HG03571 (cell line): ENCODE results near the gene PKNOX2.

ENCODE experiments used
- ATAC-seq: cut with Tn5 transposase; IDR thresholded peaks from one replicate; pipeline ENCODE4 v1.9.1; 2021; ENCODE audit not compliant: unreplicated experiment

The PKNOX2 gene

DNA sequence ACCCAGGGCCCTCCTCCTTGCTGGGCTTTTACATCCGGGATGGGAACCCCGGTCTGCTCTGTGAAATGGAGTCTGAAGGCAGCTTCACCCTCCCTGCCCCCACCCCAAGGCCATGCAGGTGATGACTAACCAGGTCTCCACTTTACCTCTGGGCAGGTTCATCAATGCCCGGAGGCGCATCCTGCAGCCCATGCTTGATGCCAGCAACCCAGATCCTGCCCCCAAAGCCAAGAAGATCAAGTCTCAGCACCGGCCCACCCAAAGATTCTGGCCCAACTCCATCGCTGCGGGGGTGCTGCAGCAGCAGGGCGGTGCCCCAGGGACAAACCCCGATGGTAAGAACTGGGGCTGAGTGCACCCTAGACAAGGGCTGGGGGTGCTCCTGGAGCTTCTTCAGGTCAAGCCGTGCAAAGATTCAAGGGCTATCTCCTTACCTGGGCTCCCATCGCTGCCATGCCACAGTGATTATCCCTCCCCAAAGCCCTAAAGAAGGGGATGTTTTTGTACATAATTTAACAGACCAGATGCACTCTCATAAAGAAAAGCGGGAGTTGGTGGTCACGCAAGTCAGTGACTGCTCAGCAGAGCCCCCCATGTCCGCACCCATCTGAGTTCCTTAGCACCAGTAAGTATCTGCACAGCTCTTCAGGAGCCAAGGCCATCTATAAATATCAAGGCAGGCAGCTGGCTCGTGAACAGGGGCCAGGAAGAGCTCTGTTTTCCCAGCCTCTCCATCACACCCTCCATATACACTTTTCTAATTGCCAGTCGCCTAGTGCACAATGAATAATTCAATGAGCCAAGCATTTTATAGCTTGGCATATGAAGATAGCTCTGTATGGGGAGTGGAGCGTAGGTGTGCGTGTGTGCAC lies 265.5 kb downstream of the PKNOX2 start:
- no peak for ATAC-seq

DNA sequence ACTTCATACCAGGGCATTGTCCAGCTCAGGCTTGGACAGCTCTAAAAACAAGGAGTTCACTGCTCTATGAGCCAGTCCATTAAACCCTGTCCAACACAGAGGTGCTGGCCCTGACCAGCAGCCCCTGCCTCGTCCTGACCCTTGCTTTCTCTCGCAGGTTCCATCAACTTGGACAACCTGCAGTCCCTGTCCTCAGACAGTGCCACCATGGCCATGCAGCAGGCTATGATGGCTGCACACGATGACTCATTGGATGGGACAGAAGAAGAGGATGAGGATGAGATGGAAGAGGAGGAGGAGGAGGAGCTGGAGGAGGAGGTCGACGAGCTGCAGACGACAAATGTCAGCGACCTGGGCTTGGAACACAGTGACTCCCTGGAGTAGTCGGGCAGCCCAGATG lies 266.5 kb downstream of the PKNOX2 start:
- no peak for ATAC-seq

DNA sequence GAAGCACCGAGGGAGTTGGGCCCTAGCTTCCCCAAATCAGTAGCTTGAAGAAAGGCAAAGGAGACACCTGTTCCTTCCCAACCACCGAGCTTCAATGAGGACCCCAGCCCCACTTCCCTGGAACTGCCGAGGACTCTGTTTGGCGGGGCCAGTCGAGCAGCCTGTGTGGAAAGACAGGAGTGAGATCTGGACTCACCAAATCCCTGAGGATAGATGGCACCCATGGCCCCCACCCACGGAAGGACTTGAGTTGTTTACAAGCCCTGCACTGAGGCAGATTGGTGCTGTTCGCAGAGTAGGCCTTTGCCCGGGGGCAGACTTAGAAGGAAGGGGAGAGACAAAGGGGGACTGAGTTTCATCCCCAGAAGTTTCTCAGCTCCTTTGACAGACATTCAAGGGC lies 266.9 kb downstream of the PKNOX2 start:
- ATAC-seq: no peak

DNA sequence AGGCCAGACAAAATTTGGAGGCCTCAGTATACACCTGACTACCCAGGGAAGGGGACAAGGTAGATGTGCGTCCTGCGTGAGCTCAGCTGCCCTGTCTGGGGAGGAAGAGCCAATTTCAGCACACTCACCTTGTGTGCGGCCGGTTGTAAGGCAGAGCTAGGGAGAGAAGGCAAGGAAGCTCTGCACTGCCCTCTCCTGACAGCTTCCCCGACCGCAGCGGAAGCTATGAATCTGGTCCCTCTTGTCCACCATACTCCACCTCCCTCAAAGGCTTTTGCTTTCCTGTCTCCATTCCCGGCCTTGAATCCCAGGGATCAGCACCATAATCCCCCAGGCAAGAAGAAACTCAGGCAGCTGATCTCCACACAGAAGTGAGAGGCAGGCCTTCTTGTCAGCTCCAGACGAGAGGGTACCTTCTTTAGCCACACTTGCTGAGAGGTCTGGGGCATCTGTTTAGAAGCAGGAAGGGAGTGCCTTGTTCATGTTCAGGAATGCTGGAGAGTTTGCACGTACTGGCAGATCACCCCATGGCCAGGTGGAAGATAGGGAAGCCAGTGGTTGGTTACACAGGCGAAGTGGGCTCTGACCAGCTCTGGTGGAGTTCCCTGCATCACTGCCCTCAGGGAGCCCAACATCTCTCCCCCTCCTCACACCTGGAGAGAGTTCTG lies 269.0 kb downstream of the PKNOX2 start:
- no peak for ATAC-seq

DNA sequence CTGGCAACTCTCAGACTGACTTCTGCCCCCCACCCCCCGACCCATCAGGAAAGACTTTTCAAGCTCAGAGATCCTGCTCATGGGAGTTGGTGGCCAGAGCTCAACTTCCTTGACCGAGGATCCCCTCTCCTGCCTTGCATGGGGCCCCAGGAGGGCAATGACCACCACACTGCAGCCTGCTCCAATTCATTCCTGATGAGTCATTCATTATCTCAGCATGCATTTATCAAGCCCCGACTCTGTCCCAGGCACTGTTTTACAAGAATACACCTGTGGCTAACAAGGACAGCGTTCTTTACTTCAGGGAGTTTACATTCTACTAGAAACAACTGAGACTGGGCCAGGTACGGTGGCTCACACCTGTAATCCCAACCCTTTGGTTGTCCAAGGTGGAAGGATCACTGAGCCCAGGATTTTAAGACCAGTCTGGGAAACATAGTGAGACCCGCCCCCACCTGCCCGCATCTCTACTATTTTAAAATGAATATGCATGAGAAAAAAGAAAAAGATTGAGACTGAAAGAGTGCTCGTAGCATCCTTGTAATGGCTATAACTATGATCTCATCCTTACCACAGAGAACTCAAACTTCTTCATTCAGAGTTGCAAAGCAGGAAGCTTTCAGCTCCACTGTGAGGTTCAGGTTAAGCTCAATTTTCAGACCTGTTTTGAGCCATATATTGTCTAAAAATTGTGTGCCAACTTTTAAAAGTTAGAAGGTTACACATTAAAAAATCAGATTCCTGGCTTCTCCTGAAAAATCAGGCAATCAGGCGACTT lies 271.1 kb downstream of the PKNOX2 start:
- ATAC-seq: no peak

DNA sequence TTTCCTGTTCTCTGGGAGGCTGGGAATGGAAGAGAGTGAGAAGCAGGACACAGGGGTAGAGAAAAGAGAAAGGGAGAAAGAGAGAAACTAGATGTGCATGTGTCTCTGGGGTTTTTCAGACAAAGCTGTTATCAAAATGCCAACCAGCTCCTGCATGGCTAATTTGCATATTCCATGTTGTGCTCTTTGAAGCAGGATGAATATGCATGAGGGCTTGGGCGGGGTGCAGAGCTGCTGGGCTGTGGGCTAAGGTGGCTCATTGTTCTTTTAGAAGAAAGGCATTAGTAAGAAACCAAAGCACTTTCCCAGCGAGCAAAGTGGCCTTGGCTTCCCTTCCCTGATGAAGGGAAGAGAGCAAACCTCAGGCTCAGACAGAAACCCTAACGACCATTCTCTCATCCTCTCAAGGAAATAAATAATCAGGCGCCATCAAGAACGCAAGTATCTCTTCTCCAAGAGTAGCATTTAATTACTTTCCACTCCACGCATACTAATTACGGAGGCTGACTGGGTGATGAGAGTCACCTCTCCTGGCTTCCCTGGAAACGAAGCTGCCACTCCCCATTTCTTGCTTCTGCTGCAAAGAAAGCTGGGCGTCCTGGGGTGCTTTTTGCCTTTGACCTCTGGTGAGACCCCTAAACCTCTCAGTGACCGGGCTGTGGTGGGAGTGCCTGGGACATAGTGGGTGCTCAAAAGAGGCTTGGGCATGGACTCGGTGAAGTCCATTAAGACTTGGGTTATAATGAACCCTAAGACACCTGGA lies 277.3 kb downstream of the PKNOX2 start:
- ATAC-seq: no peak

DNA sequence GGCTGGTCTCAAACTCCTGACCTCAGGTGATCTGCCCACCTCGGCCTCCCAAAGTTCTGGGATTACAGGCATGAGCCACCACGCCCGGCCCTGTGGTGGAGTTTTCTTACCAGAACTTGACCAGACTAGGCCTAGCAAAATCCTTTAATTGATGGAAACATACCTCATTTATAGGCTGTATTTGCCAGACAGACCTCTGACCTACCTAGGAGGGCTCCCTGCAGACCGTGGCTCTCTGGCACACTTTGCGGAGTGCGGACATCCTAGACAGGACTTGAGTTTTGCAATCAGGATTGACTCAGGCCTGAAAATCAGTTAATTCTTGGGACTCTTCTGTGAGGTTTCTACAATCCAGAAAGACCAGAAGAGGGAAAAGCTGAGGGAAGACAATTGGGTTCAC lies 278.4 kb downstream of the PKNOX2 start:
- no peak for ATAC-seq

DNA sequence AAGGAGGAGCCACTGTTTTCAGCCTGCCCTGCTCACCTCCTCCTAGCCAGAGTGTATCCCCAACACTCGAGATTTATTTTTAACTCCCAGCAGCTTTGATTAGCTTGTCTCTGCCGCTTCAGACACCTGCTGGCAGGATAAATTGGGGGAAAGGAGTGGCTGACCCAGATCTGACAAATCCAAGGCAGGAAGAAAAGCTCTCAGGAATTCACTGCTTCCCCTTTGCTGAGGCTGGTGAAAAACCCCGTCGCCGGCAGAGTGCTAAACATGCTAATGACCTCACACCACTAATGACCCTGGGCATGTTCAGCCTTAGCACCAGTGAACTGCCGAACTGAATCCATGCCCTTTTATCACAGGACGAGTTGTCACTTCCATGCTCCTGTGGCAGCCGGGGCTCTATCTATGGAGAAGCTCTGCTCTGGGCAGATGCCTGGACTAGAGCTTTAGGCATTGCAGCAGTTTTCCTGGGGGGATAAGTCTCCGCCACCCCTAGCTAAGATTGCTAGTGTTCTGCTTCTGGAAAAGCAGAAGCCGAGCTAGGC lies 279.3 kb downstream of the PKNOX2 start:
- no peak for ATAC-seq

DNA sequence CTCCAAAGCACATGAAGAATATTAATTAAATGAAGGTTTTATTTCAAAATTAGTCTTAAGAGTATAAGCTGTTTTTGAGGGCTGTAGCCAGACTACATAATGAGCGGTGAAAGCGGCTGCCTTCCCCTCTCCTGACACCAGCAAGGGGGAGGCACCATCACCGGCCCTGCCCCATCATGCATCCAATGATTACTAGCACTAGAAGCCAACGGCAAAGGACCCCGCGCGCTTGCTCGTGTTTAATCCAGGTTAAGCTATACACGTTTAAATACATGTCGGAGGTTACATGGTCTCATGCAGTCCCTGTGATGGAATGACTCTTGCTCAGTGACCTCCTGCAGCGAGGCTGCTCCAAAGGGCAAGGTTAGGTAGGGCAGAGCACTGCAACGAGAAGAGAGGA lies 281.2 kb downstream of the PKNOX2 start:
- no peak for ATAC-seq

DNA sequence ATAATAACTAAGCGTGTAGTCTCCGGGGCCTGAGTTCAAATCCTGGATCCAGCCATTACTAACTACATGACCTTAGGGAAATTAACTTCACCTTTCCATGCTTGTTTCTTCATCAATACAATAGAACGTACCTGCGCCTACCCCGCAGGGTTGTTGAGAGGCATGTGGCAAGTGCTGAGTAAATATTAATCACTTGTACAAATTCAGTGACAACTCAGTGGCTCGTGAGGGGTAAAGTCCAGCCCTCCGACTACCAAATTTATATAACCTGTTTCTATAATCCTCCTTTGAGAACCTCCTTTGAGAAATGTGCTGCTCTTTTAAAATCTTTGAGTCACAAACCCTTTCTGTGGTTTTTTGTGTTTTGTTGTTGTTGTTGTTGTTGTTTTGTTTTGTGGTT lies 281.7 kb downstream of the PKNOX2 start:
- ATAC-seq: no peak

DNA sequence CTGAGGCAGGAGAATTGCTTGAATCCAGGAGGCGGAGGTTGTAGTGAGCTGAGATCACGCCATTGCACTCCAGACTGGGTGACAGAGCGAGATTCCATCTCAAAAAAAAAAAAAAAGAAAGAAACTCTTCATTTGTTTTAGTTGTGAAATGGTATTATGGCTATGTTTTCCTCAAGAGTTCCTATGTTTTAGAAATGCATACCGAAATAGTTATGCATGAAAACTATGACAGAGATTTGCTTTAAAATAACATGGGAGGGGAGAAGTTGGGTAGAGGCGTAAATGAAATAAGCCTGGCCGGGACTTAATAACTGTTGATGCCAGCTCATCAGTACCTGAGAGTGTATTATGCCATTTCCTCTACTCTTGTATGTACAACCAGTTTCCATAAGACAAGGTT lies 283.2 kb downstream of the PKNOX2 start:
- ATAC-seq: no peak

DNA sequence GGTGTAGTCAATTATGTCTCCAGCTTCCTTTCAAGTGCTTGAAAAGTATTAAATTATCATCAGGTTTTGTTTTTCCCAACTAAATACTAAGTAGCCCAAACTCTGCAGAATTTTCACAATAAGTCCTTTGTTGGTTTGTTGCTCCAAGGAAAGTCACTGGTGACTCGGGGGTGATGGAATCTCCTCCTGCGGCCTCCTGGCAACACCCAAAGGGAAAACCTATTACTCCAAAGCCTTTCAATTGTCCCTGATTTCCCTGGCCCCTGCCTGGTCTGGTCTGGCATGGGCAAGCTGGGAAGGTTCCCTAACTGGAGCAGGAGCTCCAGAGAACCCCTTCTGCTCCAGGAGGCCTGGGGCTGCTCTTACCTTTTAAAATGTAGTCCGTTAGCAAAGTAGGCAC lies 283.6 kb downstream of the PKNOX2 start:
- no peak for ATAC-seq

DNA sequence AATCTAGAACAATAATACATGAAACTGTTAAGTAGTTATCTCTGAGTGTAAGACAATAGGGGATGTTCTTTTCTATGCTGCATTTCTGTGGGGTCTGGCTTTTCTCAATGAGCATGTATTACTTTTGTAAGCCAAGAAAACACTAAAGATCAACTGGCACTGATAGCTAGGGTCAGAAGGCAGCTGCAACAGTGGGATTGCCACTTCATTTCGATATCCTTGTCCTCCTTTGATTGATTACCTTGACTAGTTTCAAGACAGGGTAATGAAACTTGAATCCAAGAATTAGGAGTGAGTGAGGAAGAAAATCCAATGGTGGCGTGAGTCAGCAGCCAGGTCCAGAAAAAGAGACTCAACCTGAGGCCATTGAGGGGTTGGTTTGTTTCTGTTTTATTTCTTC lies 285.0 kb downstream of the PKNOX2 start:
- no peak for ATAC-seq

DNA sequence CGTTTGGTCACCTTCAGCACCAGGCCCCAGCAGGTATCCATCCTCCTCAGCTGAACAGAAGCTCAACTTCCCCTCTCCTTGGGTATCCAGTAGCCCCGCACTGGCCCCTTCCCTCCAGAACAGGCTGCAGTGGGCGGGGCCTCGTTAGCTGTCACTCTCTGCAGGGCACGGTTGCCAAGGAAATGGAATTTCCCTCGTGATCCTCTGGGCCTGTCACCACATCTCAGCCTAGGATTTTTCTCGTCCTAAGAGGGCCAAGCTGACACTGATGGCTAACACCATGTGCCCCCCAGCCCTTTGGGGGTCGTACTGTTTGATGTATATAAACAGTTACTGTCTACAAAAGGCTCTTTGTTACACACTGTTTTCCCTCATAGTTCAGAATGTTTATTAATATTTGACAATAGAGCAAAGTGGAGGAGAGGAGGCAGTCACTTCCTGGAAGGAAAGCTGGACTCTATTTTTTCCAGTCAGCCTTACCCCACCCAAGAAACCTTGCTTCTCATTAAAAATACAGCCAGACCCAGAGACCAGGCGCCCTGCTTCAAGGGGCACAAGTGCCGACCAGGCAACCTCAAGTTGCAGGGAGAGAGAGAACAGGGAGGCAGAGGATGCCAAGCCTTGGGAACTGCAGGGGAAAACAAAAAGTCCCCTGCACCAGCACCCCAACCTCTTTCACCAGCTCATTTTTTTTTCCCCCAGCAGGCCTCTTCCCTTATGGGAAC lies 287.0 kb downstream of the PKNOX2 start:
- no peak for ATAC-seq

DNA sequence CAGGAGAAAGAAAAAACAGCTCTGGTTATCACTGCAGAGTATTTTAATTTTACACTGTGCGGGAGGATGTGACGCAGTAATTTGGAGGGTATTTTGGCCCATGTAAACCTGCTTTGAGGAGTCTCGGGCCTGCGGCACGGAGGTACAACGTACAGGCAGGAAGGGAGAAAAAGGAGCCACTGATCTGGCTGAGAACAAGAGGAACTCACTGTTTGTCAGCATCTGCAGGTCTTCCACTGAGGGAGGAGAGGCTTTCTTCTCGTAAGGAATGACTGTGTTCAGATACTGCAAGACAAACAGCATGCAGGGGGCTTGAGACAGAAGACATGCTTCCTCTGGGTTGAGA lies 287.5 kb downstream of the PKNOX2 start:
- no peak for ATAC-seq

DNA sequence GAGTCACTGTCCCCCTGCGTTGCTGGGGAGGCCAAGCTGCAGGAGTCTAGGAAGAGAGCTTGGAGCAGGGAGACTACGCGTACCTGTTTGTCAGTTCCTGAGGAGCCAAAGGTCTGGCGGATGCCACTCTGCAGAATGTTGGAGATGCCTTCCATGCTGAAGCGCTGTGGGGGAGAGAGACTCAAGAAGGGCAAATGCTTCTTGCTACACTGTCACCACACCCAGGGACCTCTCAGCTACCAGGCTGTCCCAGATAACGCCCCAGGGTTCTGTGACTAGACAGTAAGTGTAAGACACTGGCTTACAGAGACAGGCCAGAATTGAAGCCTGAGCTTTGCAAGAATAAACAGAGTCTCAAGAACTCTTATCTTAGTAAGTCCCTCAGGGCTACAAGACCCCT lies 289.5 kb downstream of the PKNOX2 start:
- no peak for ATAC-seq

DNA sequence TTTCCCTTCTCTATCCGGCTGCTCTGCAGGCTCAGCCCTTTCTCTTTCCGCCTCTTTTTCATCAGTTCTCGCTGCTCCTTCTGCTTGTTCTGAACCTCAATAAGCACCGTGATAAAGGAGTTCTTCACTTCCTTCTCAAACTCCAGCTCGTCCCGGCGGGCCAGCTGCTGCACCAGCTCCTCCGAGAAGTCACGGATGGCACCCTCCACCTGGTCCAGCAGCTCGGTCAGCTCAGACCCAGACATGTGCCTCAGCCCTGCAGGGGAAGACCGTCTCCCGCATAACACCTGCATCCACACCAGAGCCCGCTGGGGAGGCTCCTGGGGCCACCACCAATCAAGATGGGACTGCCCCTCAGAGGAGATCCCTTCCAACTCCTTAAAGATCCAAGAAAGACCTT lies 291.3 kb downstream of the PKNOX2 start:
- no peak for ATAC-seq

DNA sequence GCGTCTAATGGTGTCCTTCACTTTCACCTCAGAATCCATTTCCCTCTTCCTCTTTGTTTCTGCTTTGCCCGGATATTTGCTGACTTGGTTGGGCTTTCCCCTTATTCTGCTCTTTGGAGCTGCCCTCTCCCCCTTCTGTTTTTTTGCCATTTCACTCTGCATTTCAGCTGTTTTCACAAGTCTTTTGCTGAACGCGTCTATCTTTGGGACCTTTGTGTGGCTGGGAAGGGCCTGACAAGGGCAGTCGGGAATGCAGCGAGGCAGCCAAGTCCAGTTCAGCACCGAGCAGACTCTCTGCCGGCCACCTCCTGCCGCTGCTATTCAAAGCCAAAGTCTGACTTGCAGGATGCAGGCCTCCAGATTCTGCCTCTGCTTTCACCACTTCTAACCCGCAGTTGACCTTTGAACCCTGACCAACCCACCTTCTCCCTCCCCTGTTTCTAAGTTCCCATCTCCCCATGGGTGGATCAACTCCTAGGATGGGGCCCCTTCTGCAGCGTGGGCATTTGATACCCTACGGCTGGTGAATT lies 293.3 kb downstream of the PKNOX2 start:
- no peak for ATAC-seq

DNA sequence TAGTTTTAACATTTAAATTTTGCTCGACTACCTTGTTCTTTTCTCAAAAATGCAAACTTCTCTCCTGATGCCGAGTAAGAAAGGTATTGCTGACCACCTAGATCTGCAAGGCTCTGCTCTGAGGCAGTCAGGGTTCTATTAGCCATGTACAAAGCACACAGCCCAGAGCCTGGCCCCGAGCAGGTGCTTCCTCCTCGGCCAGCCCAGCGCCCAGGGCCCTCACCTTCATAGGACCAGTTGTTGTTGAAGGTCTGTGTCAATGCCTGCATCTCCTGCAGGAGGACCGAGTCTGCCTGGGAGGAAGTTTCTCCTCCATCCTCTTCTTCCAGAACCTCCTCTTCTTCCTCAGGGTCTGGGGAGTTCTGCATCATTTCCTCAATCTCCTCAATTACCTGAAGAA lies 295.7 kb downstream of the PKNOX2 start:
- no peak for ATAC-seq
